ENCODE results near the gene DHX16. TPM values are rescaled to one million over a fixed set of nuclear protein-coding genes. Genes with fewer than 3 reads are reported as not detected.

The DHX16 gene
- total and polyA plus RNA-seq, 9 of the 15 experiments (the other 6 are each of a cell fraction or from before 2014, with no cell fraction given), result 14.6 to 66.1 (median 47.5) TPM

GRCh38 chr6:30614044-30614842, 58.6 kb downstream of the DHX16 start (continued):
- TF ChIP-seq AFF4 (CRISPR knock-in tag; IDR thresholded peaks at IDR 0.05), result no peak; the same call in 1 of the 2 replicates
- TF ChIP-seq PYGO2 (tag; IDR thresholded peaks at IDR 0.05), result no peak
- peak; percentile 96 for TF ChIP-seq KAT7 (CRISPR knock-in tag; IDR thresholded peaks at IDR 0.05; ENCODE audit: borderline replicate concordance)
- no peak for TF ChIP-seq ZNF407 (IDR thresholded peaks at IDR 0.05; ENCODE audit: low read depth)
- no peak for TF ChIP-seq HEY1 (CRISPR knock-in tag; IDR thresholded peaks at IDR 0.05; ENCODE audit: borderline replicate concordance)
- TF ChIP-seq THRAP3 (IDR thresholded peaks at IDR 0.05; ENCODE audit: borderline replicate concordance), result peak; percentile 64; the same call in 1 of the 2 replicates
- TF ChIP-seq RBBP5 (IDR thresholded peaks at IDR 0.05; ENCODE audit: borderline replicate concordance, insufficient read depth, low read length, poor library complexity, severe bottlenecking), result no peak
- TF ChIP-seq NCOA1 (IDR thresholded peaks at IDR 0.05; ENCODE audit: low read depth), result no peak
- peak; percentile 88 for TF ChIP-seq ZNF717 (CRISPR knock-in tag; IDR thresholded peaks at IDR 0.05)
- TF ChIP-seq ZC3H8 (IDR thresholded peaks at IDR 0.05), result no peak
- peak; percentile 64; the same call in 1 of the 2 replicates for TF ChIP-seq ZNF780A (CRISPR knock-in tag; IDR thresholded peaks at IDR 0.05)
- no peak for TF ChIP-seq SMARCA4 (IDR thresholded peaks at IDR 0.05)
- no peak for TF ChIP-seq ZNF785 (CRISPR knock-in tag; IDR thresholded peaks at IDR 0.05)
- TF ChIP-seq NFRKB (IDR thresholded peaks at IDR 0.05; ENCODE audit: low read depth), result no peak
- TF ChIP-seq SPI1 (IDR thresholded peaks at IDR 0.05; ENCODE audit: borderline replicate concordance, low read depth, low read length), result no peak
- 0 out of 2 replicates have a peak, but pooled peaks have one; percentile 62 for TF ChIP-seq HLTF (IDR thresholded peaks at IDR 0.05)

Measured in K562 (cell line).